Stomach smooth muscle (tissue), 2 donors: Measurements from ENCODE around the gene KIRREL3.

Experiments
- H3K27ac ChIP-seq: one replicate; pipeline ENCODE4 v1.7.0; 2013; ENCODE audit warnings: mild to moderate bottlenecking, low read length, inconsistent platforms
- H3K27me3 ChIP-seq, 2 donors: one replicate each; pipeline ENCODE4 v1.7.0; 2013; ENCODE audit warnings: low read length in 2 of 2; ENCODE audit not compliant: insufficient read depth in 2 of 2, control insufficient read depth in 1 of 2
- H3K36me3 ChIP-seq, 2 donors: one replicate each; pipeline ENCODE4 v1.7.0; 2013; ENCODE audit warnings: low read length in 2 of 2; ENCODE audit not compliant: control insufficient read depth in 2 of 2, insufficient read depth in 2 of 2
- H3K4me1 ChIP-seq: one replicate; pipeline ENCODE4 v1.7.0; 2013; ENCODE audit warnings: low read length; ENCODE audit not compliant: control insufficient read depth, insufficient read depth
- H3K4me3 ChIP-seq, 2 donors: one replicate each; pipeline ENCODE4 v1.7.0; 2013; ENCODE audit warnings: low read length in 2 of 2
- H3K9ac ChIP-seq, 2 donors: one replicate each; pipeline ENCODE4 v1.7.0; 2013; ENCODE audit warnings: low read length in 2 of 2, mild to moderate bottlenecking in 1 of 2
- H3K9me3 ChIP-seq, 2 donors: one replicate each; pipeline ENCODE4 v1.7.0; 2013; ENCODE audit warnings: low read length in 2 of 2; ENCODE audit not compliant: control insufficient read depth in 2 of 2
- donor health status: healthy.
- donor health status: Pancreatic carcinoma.

The KIRREL3 gene

GRCh38 chr11:126815111-126815510 lies 185.5 kb downstream of the KIRREL3 start:
- H3K4me3 ChIP-seq = no peak overlapping the region
- H3K9ac ChIP-seq = no peak overlapping the region
- peaks cover 0 to 3% of the 10 kb centered on the region in 2 donors for H3K9me3 ChIP-seq
- no peaks in the 10 kb centered on the region for H3K27me3 ChIP-seq
- no peak overlapping the region for H3K27ac ChIP-seq
- H3K36me3 ChIP-seq = no peaks in the 10 kb centered on the region
- H3K4me1 ChIP-seq = no peaks in the 10 kb centered on the region

DNA sequence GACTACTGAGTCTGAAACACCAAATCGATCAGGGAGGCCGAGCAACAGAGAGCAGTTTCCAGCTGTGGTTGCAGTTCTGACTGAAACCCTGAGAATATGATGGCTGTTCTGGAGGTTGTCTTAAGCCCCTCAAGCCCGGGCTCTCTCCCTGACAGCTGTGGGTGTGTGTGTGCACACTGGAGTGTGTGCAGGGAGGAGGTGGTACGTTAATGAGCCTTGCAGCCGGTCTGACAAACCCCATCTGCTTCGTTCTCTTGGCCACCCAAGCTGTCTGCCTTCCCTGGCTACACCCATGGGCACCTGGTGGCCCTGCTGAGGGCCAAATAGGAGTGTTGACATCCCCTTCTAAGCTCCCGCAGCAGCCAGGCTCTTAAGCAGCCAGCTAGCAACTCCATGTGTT lies 189.8 kb downstream of the KIRREL3 start:
- Histone ChIP-seq H3K36me3 (no peaks in the 10 kb centered on the region), H3K27me3 (peaks cover 0 to 2% of the 10 kb centered on the region in 2 donors), H3K4me3 (no peak overlapping the region), H3K9ac (no peak overlapping the region), H3K27ac (no peak overlapping the region), H3K9me3 (peaks cover 0 to 3% of the 10 kb centered on the region in 2 donors), H3K4me1 (no peaks in the 10 kb centered on the region)

DNA sequence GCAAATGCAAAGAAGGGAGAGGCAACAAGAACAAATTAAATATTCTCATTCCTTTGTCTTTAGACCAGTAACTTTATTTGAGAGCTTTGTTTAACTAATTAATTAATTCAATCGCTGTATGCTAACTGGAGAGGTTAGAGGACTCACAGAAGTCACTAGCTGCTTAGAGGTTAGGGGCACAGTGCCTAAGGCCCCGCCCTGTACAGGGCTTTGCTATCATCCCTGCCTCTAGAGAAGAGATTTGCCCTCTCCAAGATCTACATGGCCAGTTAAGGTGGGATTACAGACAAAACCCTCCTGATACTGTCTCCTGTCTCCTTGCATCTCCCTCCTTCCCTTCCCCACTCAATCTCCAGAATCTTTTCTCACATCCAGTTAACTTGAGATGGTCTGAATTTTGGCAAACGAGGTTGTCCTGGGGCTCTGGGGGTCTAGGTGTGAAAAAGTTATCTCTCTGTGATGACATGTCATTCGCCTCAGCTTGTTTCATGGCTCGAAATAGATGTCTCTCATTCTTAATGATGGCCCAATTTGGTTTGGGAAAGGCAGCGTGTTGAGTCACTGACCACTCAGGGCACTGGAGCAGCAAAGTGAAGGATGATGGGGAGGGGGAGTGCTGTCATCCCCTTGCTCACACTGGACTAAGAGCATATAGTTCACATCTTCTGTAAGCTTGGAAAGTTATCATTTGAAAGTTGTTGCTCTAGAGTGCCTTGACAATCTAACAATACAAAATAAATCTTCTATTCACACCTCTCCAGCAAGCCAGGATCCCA lies 190.9 kb downstream of the KIRREL3 start:
- Histone ChIP-seq H3K36me3 (no peaks in the 10 kb centered on the region), H3K4me1 (no peaks in the 10 kb centered on the region), H3K9me3 (no peaks in the 10 kb centered on the region), H3K27me3 (peaks cover 2 to 3% of the 10 kb centered on the region in 2 donors), H3K27ac (no peak overlapping the region), H3K4me3 (no peak overlapping the region), H3K9ac (no peak overlapping the region)

- no peak overlapping the region for H3K9ac ChIP-seq
- no peak overlapping the region for H3K27ac ChIP-seq
- H3K4me3 ChIP-seq = no peak overlapping the region
- H3K4me1 ChIP-seq = no peaks in the 10 kb centered on the region
- H3K27me3 ChIP-seq = peaks cover 2 to 3% of the 10 kb centered on the region in 2 donors
- no peaks in the 10 kb centered on the region for H3K9me3 ChIP-seq
- H3K36me3 ChIP-seq = no peaks in the 10 kb centered on the region
Observed at GRCh38 chr11:126808836-126809235, 191.7 kb downstream of the KIRREL3 start.

GRCh38 chr11:126808296-126808695 lies 192.3 kb downstream of the KIRREL3 start:
- no peak overlapping the region for H3K9ac ChIP-seq
- H3K4me3 ChIP-seq = no peak overlapping the region
- peaks cover 2 to 3% of the 10 kb centered on the region in 2 donors for H3K27me3 ChIP-seq
- no peaks in the 10 kb centered on the region for H3K4me1 ChIP-seq
- H3K9me3 ChIP-seq = no peaks in the 10 kb centered on the region
- no peaks in the 10 kb centered on the region for H3K36me3 ChIP-seq
- H3K27ac ChIP-seq = no peak overlapping the region

DNA sequence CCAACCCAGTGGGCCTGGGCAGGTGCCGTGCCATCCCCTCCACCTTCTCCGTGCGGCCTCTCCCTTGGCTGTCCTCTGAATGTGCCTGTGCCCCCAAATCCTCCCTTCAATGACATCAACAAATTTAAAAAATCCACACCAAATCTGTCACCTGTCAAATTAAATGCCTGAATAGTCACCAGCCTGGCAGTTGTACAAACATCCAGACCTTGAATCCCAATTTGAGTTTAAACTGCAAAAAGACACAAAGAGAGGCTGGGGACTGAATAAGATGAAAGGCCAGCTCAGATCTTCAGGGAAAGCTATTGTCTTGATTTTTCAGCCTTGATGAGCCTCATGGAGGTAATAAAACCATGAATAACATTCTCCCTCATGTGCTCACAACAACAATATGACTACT lies 194.7 kb downstream of the KIRREL3 start:
- Histone ChIP-seq H3K27me3 (peaks cover 2 to 3% of the 10 kb centered on the region in 2 donors), H3K9me3 (no peaks in the 10 kb centered on the region)

GRCh38 chr11:126804363-126804762 lies 196.2 kb downstream of the KIRREL3 start:
- Histone ChIP-seq H3K4me3 (no peak overlapping the region), H3K27ac (no peak overlapping the region), H3K9ac (no peak overlapping the region), H3K9me3 (no peaks in the 10 kb centered on the region), H3K36me3 (no peaks in the 10 kb centered on the region), H3K4me1 (no peaks in the 10 kb centered on the region), H3K27me3 (peaks cover 2 to 3% of the 10 kb centered on the region in 2 donors)

More for the DNA sequence above, 194.7 kb downstream of the KIRREL3 start:
- Histone ChIP-seq H3K9ac (no peak overlapping the region), H3K4me3 (no peak overlapping the region), H3K36me3 (no peaks in the 10 kb centered on the region), H3K4me1 (no peaks in the 10 kb centered on the region), H3K27ac (no peak overlapping the region)

GRCh38 chr11:126800009-126800408 lies 200.6 kb downstream of the KIRREL3 start:
- Histone ChIP-seq H3K9me3 (no peaks in the 10 kb centered on the region), H3K4me1 (no peaks in the 10 kb centered on the region), H3K36me3 (no peaks in the 10 kb centered on the region), H3K4me3 (no peak overlapping the region), H3K9ac (no peak overlapping the region), H3K27me3 (peaks cover 0 to 3% of the 10 kb centered on the region in 2 donors), H3K27ac (no peak overlapping the region)

- Histone ChIP-seq H3K27me3 (peaks cover 0 to 3% of the 10 kb centered on the region in 2 donors), H3K27ac (no peak overlapping the region), H3K4me1 (no peaks in the 10 kb centered on the region), H3K4me3 (no peak overlapping the region), H3K9ac (no peak overlapping the region), H3K36me3 (no peaks in the 10 kb centered on the region), H3K9me3 (no peaks in the 10 kb centered on the region)
Observed at GRCh38 chr11:126797457-126798169, 203.0 kb downstream of the KIRREL3 start.

DNA sequence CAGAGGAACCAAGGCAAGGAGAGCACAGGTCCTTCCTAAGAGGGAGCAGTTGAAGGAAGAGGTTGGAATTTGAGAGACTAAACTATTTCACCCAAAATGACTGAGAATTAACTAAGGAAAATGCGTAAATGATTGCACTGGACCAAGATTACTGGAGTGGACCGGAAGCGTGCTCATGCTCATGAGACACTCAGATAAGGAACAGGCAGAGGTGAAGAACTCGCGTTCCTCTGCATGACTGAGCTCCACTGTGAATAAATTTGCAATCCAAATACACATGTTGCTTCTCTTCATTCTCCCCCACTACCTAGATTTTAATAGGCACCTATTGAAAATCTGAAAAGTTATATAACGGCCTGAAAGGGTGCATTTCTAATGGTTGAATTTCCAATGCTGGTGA lies 207.0 kb downstream of the KIRREL3 start:
- H3K9me3 ChIP-seq = peaks cover 0 to 3% of the 10 kb centered on the region in 2 donors
- peaks cover 0 to 6% of the 10 kb centered on the region in 2 donors for H3K27me3 ChIP-seq
- no peak overlapping the region for H3K27ac ChIP-seq
- no peaks in the 10 kb centered on the region for H3K36me3 ChIP-seq
- no peak overlapping the region for H3K4me3 ChIP-seq
- H3K9ac ChIP-seq = no peak overlapping the region
- no peaks in the 10 kb centered on the region for H3K4me1 ChIP-seq

GRCh38 chr11:126791991-126792390 lies 208.6 kb downstream of the KIRREL3 start:
- Histone ChIP-seq H3K27me3 (peaks cover 0 to 6% of the 10 kb centered on the region in 2 donors), H3K9ac (no peak overlapping the region), H3K9me3 (peaks cover 0 to 3% of the 10 kb centered on the region in 2 donors), H3K36me3 (no peaks in the 10 kb centered on the region), H3K4me3 (no peak overlapping the region), H3K27ac (no peak overlapping the region), H3K4me1 (no peaks in the 10 kb centered on the region)
